Smooth muscle cell (in vitro differentiated cells): ENCODE data around the gene PRG2. TPM values are rescaled to one million over a fixed set of nuclear protein-coding genes. Genes with fewer than 3 reads are reported as not detected.

Source experiments
- DNase-seq: peaks from one replicate; lab custom pipeline; 2025; ENCODE audit not compliant: unreplicated experiment; lab: John Stamatoyannopoulos, UW
- H2AFZ ChIP-seq: fragments of 200-600 bp; sonication (generic); 2 replicates; pipeline ENCODE4 v1.6.0; 2016; ENCODE audit warnings: antibody characterized with exemption, low read depth, mild to moderate bottlenecking
- H3F3A ChIP-seq: fragments of 200-600 bp; sonication (generic); 2 replicates; pipeline ENCODE4 v1.6.0; 2017; ENCODE audit warnings: antibody characterized with exemption, low read depth
- H3K27ac ChIP-seq: fragments of 200-600 bp; sonication (generic); 2 replicates; pipeline ENCODE4 v1.5.1; 2016; ENCODE audit warnings: low read depth, mild to moderate bottlenecking
- H3K27me3 ChIP-seq: fragments of 200-600 bp; sonication (generic); 2 replicates; pipeline ENCODE4 v1.6.1; 2016; ENCODE audit warnings: low read depth, mild to moderate bottlenecking
- H3K36me3 ChIP-seq: fragments of 200-600 bp; sonication (generic); 2 replicates; pipeline ENCODE4 v1.5.1; 2016; ENCODE audit warnings: low read depth
- H3K4me1 ChIP-seq: fragments of 200-600 bp; sonication (generic); 2 replicates; pipeline ENCODE4 v1.5.1; 2016; ENCODE audit warnings: low read depth
- H3K4me2 ChIP-seq: fragments of 200-600 bp; sonication (generic); 2 replicates; pipeline ENCODE4 v1.6.0; 2016; ENCODE audit warnings: mild to moderate bottlenecking
- H3K4me3 ChIP-seq: fragments of 200-600 bp; sonication (generic); 2 replicates; pipeline ENCODE4 v1.5.1; 2016; ENCODE audit warnings: mild to moderate bottlenecking
- H3K79me2 ChIP-seq: fragments of 200-600 bp; sonication (generic); 2 replicates; pipeline ENCODE4 v1.6.0; 2016; ENCODE audit warnings: low read depth, mild to moderate bottlenecking
- H3K9ac ChIP-seq: fragments of 200-600 bp; sonication (generic); 2 replicates; pipeline ENCODE4 v1.6.0; 2016; ENCODE audit warnings: low read depth
- H3K9me3 ChIP-seq: fragments of 200-600 bp; sonication (generic); replicated peaks from 2 replicates; pipeline ENCODE4 v1.5.1; 2016; ENCODE audit warnings: low read depth
- H4K20me1 ChIP-seq: fragments of 200-600 bp; sonication (generic); 2 replicates; pipeline ENCODE4 v1.6.0; 2016; ENCODE audit warnings: low read depth
- WGBS: methylation state at CpG from one replicate; pipeline ENCODE4 v1.1.7; 2016; ENCODE audit warnings: low lambda C conversion rate; 5-methylcytosine and 5-hydroxymethylcytosine counted together
- polyA plus RNA-seq: library from polyadenylated mRNA; unstranded; fragments of >200 nt; fragmentation: Nextera tagmentation; extraction: Ambion mirVana; gene quantifications from 2 replicates; pipeline ENCODE4 v1.2.1, GENCODE V29; 2016
- total RNA-seq: library from RNA; depleted of rRNA; stranded (reverse); fragments of >200 nt; gene quantifications from 2 replicates; pipeline ENCODE4 v1.2.3, GENCODE V29; 2014
- TF ChIP-seq, protein P1 (sequence below): fragments of 200-600 bp; sonication (generic); IDR thresholded peaks from 2 replicates; pipeline ENCODE4 v1.5.1; 2017; ENCODE audit warnings: borderline replicate concordance, mild to moderate bottlenecking, antibody characterized with exemption; ENCODE audit not compliant: insufficient read depth, poor library complexity, severe bottlenecking

PRG2 gene
- total and polyA plus RNA-seq, 2 experiments from 2014 or later = not detected

DNA sequence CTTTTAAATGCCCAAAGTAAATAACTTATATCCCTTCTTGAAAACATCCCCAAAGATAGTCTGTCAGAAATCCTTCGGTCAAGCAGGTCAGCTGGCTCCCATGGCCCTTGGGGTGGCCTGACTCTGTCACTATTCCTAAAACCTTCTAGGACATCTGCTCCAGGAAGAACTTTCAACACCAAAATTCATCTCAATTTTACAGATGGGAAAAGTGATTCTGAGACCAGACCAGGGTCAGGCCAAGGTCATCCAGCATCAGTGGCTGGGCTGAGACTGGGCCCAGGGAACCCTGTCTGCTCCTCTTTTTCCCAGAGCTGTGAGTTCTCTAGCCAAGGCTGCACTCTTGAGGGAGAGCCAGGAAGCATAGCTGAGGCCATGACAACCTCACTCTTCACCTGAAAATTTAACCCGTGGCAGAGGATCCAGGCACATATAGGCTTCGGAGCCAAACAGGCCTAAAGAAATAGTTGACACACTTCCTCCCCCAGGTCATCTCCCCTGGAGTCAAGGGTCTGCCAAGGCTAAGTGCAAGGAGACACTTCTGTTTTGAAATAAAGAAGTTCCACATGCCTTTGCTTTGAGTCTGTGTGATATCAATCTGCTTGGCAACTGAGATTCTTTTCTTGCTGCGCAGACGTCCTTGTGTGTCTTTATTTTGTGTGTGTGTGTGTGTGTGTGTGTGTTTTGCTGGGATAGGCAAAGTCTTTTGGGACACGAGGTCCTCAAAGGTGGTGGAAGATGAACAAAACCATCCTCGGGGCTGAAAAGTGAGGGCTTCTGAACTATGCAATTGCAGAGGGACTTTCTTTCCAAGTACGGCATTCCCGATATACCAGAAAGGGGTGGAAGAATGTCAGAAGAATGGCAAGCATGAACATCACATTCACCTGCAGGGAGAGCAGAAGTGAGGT is 16.8 kb upstream of the PRG2 start:
- no peak overlapping the region for H3K4me3 ChIP-seq
- no peaks in the 10 kb centered on the region for H3F3A ChIP-seq
- no peak overlapping the region for H2AFZ ChIP-seq
- no peaks in the 10 kb centered on the region for H4K20me1 ChIP-seq
- no peaks in the 10 kb centered on the region for H3K9me3 ChIP-seq
- H3K27ac ChIP-seq = no peak overlapping the region
- no peak for DNase-seq
- no peak overlapping the region for H3K9ac ChIP-seq
- H3K36me3 ChIP-seq = no peaks in the 10 kb centered on the region
- no peaks in the 10 kb centered on the region for H3K27me3 ChIP-seq
- H3K79me2 ChIP-seq = no peaks in the 10 kb centered on the region
- no peak overlapping the region for H3K4me2 ChIP-seq
- TF ChIP-seq, protein P1, sequence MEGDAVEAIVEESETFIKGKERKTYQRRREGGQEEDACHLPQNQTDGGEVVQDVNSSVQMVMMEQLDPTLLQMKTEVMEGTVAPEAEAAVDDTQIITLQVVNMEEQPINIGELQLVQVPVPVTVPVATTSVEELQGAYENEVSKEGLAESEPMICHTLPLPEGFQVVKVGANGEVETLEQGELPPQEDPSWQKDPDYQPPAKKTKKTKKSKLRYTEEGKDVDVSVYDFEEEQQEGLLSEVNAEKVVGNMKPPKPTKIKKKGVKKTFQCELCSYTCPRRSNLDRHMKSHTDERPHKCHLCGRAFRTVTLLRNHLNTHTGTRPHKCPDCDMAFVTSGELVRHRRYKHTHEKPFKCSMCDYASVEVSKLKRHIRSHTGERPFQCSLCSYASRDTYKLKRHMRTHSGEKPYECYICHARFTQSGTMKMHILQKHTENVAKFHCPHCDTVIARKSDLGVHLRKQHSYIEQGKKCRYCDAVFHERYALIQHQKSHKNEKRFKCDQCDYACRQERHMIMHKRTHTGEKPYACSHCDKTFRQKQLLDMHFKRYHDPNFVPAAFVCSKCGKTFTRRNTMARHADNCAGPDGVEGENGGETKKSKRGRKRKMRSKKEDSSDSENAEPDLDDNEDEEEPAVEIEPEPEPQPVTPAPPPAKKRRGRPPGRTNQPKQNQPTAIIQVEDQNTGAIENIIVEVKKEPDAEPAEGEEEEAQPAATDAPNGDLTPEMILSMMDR = no peak
- H3K4me1 ChIP-seq = no peaks in the 10 kb centered on the region
- 90% methylated on average over 9 of the region's 9 CpGs for WGBS

DNA sequence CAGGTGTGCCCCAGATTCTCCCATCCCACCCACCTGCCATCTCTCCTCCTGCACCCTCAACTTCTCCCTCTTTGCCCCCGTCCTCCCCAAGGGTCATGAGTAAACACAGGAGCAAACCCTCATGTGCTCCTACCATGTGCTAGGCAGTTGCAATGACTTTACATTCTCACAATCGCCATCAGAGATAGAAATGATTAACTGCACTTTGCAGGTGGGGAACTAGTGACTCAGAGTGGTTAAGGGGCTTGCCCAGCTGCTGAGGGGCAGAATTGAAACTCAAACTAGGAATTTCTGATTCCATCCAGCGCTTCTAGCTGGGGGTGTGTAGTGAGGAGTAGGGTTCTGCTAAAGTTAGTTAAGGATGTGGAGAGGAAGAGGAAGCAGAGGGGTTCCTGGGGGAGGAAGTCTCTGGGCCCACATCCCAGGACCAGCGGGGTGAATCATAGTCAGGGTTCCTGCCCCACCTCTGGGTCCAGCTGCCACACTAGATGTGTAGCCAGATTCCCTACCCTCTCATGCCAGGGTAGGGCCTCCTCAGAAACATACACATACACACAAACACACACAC is 16.0 kb upstream of the PRG2 start:
- Histone ChIP-seq H3K27me3 (no peaks in the 10 kb centered on the region), H3K36me3 (no peaks in the 10 kb centered on the region), H3F3A (no peaks in the 10 kb centered on the region), H3K79me2 (no peaks in the 10 kb centered on the region), H3K27ac (no peak overlapping the region), H3K4me3 (no peak overlapping the region), H3K4me1 (no peaks in the 10 kb centered on the region), H3K4me2 (no peak overlapping the region), H4K20me1 (no peaks in the 10 kb centered on the region), H3K9me3 (no peaks in the 10 kb centered on the region), H2AFZ (no peak overlapping the region), H3K9ac (no peak overlapping the region)
- TF ChIP-seq, protein P1 = no peak
- DNase-seq = no peak
- 94% methylated on average over 3 of the region's 4 CpGs for whole genome bisulfite sequencing

DNA sequence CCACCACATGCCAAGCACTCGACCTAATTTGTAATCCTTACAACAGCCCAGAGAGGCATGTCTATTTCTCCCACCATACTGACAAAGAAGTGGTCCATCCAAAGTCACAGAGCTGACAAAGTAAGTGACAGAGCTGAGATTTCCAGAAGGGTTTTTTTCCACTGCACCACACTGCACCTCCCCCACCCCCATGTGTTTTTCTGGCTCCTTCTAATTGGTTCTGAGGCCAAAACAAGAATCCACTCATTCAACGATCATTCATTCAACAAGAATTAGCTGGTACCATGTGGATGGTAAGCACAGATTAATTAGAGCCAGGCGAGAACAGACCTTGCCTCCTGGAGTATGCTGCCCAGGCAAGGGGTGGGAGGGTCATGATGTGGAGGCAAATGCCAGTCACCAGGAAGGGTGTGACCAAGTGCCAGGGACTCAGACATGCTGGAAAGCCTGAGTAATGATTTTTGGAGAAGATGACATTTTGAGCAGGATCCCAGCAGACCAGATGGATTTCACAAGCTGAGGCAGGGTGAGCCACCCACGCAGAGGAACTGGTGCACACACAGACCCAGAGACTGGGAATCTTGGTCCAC is 14.9 kb upstream of the PRG2 start:
- Histone ChIP-seq H3F3A (no peaks in the 10 kb centered on the region), H3K9ac (no peak overlapping the region), H3K79me2 (no peaks in the 10 kb centered on the region), H3K27me3 (no peaks in the 10 kb centered on the region), H3K36me3 (no peaks in the 10 kb centered on the region), H3K4me2 (no peak overlapping the region), H3K4me3 (no peak overlapping the region), H4K20me1 (no peaks in the 10 kb centered on the region), H3K27ac (no peak overlapping the region), H3K4me1 (no peaks in the 10 kb centered on the region), H3K9me3 (no peaks in the 10 kb centered on the region), H2AFZ (no peak overlapping the region)
- WGBS = 94% methylated on average over 4 of the region's 4 CpGs
- TF ChIP-seq, protein P1 = no peak
- DNase-seq = no peak
